Transverse colon (tissue), 4 donors: Measurements from ENCODE around the gene ZNF524.

Experiments used
- CTCF ChIP-seq, 5 experiments: fragments of 200-600 bp in 3 of 5; fragments of 450-650 bp in 2 of 5; sonication (generic) in 3 of 5; IDR thresholded peaks; 1 replicate in 2 of 5; 2 replicates in 3 of 5; pipeline ENCODE4 v1.5.1; 2016 to 2017; ENCODE audit warnings: antibody characterized with exemption in 5 of 5, inconsistent platforms in 3 of 5, mild to moderate bottlenecking in 2 of 5, moderate library complexity in 1 of 5
- EP300 ChIP-seq: sonication (generic); formaldehyde crosslinking; IDR thresholded peaks from one replicate; pipeline ENCODE4 v1.6.1; 2017; ENCODE audit warnings: antibody characterized with exemption, low read depth
- POLR2A ChIP-seq: fragments of 450-650 bp; IDR thresholded peaks from one replicate; pipeline ENCODE4 v1.6.1; 2016; ENCODE audit warnings: antibody characterized with exemption, mild to moderate bottlenecking, moderate library complexity
- POLR2AphosphoS5 ChIP-seq, 3 donors: sonication (generic); formaldehyde crosslinking; IDR thresholded peaks; one replicate each; pipeline ENCODE4 v1.6.1; 2016; ENCODE audit warnings: antibody characterized with exemption in 3 of 3

- TF ChIP-seq CTCF (IDR thresholded peaks at IDR 0.05), result no peak
- no peak for TF ChIP-seq POLR2A
- no peak for TF ChIP-seq POLR2AphosphoS5 (IDR thresholded peaks at IDR 0.05)
- TF ChIP-seq EP300, result no peak
These were observed 19.2 kb downstream of the ZNF524 start for GRCh38 chr19:55619286-55619685.
